Neural progenitor cell (in vitro differentiated cells): Measurements from ENCODE around the gene SIAE. TPM values are rescaled to one million over a fixed set of nuclear protein-coding genes. Genes with fewer than 3 reads are reported as not detected.
"Not testable (repeated sequence)": the region's sequence is repeated elsewhere in the genome, so short reads cannot be mapped to it uniquely, and the experiment has no call there.

Experiments used
- DNase-seq: peaks from one replicate; pipeline ENCODE4 v3.0.0-alpha.2; 2016; ENCODE audit warnings: low spot score
- H2AFZ ChIP-seq: fragments of 200-600 bp; sonication (generic); replicated peaks from 2 replicates; pipeline ENCODE4 v1.6.1; 2016; ENCODE audit warnings: antibody characterized with exemption
- H3F3A ChIP-seq: fragments of 200-600 bp; sonication (generic); 2 replicates; pipeline ENCODE4 v1.6.1; 2016; ENCODE audit warnings: antibody characterized with exemption, low read depth
- H3K27ac ChIP-seq: fragments of 200-600 bp; sonication (generic); 2 replicates; pipeline ENCODE4 v1.5.1; 2016; ENCODE audit warnings: mild to moderate bottlenecking
- H3K27me3 ChIP-seq: fragments of 200-600 bp; sonication (generic); 2 replicates; pipeline ENCODE4 v1.6.1; 2016; ENCODE audit warnings: mild to moderate bottlenecking, moderate library complexity
- H3K36me3 ChIP-seq: fragments of 200-600 bp; sonication (generic); 2 replicates; pipeline ENCODE4 v1.5.1; 2016
- H3K4me1 ChIP-seq: fragments of 200-600 bp; sonication (generic); 2 replicates; pipeline ENCODE4 v1.6.1; 2016; ENCODE audit warnings: mixed run types
- H3K4me2 ChIP-seq: fragments of 200-600 bp; sonication (generic); 2 replicates; pipeline ENCODE4 v1.6.1; 2016
- H3K4me3 ChIP-seq: fragments of 200-600 bp; sonication (generic); 2 replicates; pipeline ENCODE4 v1.5.1; 2016
- H3K79me2 ChIP-seq: fragments of 200-600 bp; sonication (generic); 2 replicates; pipeline ENCODE4 v1.6.1; 2016; ENCODE audit warnings: low read depth
- H3K9ac ChIP-seq: fragments of 200-600 bp; sonication (generic); 2 replicates; pipeline ENCODE4 v1.6.1; 2016
- H3K9me3 ChIP-seq: fragments of 200-600 bp; sonication (generic); 2 replicates; pipeline ENCODE4 v1.5.1; 2016; ENCODE audit warnings: low read depth
- H4K20me1 ChIP-seq: fragments of 200-600 bp; sonication (generic); 2 replicates; pipeline ENCODE4 v1.6.1; 2016; ENCODE audit warnings: low read depth
- H3K27ac Mint-ChIP-seq: 3 replicates; pipeline ENCODE4 v1.8.0; 2021; ENCODE audit warnings: mixed read lengths
- H3K27me3 Mint-ChIP-seq: 2 replicates; pipeline ENCODE4 v1.8.0; 2022; ENCODE audit warnings: low read depth, mild to moderate bottlenecking, inconsistent platforms, moderate library complexity, mixed read lengths; ENCODE audit not compliant: insufficient read depth
- H3K36me3 Mint-ChIP-seq: 3 replicates; pipeline ENCODE4 v1.8.0; 2021; ENCODE audit warnings: mixed read lengths
- H3K4me1 Mint-ChIP-seq: 3 replicates; pipeline ENCODE4 v1.8.0; 2021; ENCODE audit warnings: mixed read lengths
- H3K4me3 Mint-ChIP-seq: 3 replicates; pipeline ENCODE4 v1.8.0; 2021; ENCODE audit warnings: mild to moderate bottlenecking, moderate library complexity, mixed read lengths
- H3K9me3 Mint-ChIP-seq: 3 replicates; pipeline ENCODE4 v1.8.0; 2020; ENCODE audit warnings: mixed read lengths
- CTCF ChIP-seq: fragments of 200-600 bp; sonication (generic); IDR thresholded peaks from 2 replicates; pipeline ENCODE4 v1.5.1; 2017; ENCODE audit warnings: antibody characterized with exemption, mild to moderate bottlenecking
- EZH2 ChIP-seq: fragments of 200-600 bp; sonication (generic); IDR thresholded peaks from 2 replicates; pipeline ENCODE4 v1.6.1; 2017; ENCODE audit warnings: antibody characterized with exemption, mild to moderate bottlenecking, moderate library complexity
- EZH2phosphoT487 ChIP-seq: fragments of 200-600 bp; sonication (generic); IDR thresholded peaks from 2 replicates; pipeline ENCODE4 v1.6.1; 2017; ENCODE audit warnings: antibody characterized with exemption
- total RNA-seq: library from RNA; depleted of rRNA; stranded (reverse); fragments of >200 nt; gene quantifications from 2 replicates; pipeline ENCODE4 v1.2.3, GENCODE V29; 2015; ENCODE audit warnings: low replicate concordance

Gene SIAE
- total RNA-seq, 1 donor from 2014 or later = 3.6 TPM

GRCh38 chr11:124610295-124610694, 63.2 kb downstream of the SIAE start:
- Histone ChIP-seq H3K79me2 (no peaks in the 10 kb centered on the region), H2AFZ (no peak overlapping the region), H3K27me3 (no peaks in the 10 kb centered on the region), H3K9me3 (no peaks in the 10 kb centered on the region), H3K27ac (no peak overlapping the region), H3K4me1 (peaks cover 9% of the 10 kb centered on the region), H3K9ac (no peak overlapping the region), H3K36me3 (no peaks in the 10 kb centered on the region), H3K4me2 (no peak overlapping the region), H4K20me1 (no peaks in the 10 kb centered on the region), H3K4me3 (no peak overlapping the region), H3F3A (no peaks in the 10 kb centered on the region)
- no peak overlapping the region for H3K27ac Mint-ChIP-seq
- TF ChIP-seq EZH2 (no peak), EZH2phosphoT487 (no peak), CTCF (no peak)
- H3K36me3 Mint-ChIP-seq = no peaks in the 10 kb centered on the region
- no peaks in the 10 kb centered on the region for H3K27me3 Mint-ChIP-seq
- no peak overlapping the region for H3K4me3 Mint-ChIP-seq
- H3K4me1 Mint-ChIP-seq = peaks cover 10% of the 10 kb centered on the region
- H3K9me3 Mint-ChIP-seq = no peaks in the 10 kb centered on the region
- DNase-seq = no peak

- Histone ChIP-seq H2AFZ (no peak overlapping the region), H3K9me3 (no peaks in the 10 kb centered on the region), H3F3A (no peaks in the 10 kb centered on the region), H3K27ac (no peak overlapping the region), H3K79me2 (no peaks in the 10 kb centered on the region), H3K27me3 (no peaks in the 10 kb centered on the region), H3K9ac (peak overlapping the region; percentile 20), H3K36me3 (no peaks in the 10 kb centered on the region), H3K4me3 (no peak overlapping the region), H4K20me1 (no peaks in the 10 kb centered on the region), H3K4me1 (peaks cover 3% of the 10 kb centered on the region), H3K4me2 (no peak overlapping the region)
- Mint-ChIP-seq H3K4me1 (peaks cover 4% of the 10 kb centered on the region), H3K4me3 (no peak overlapping the region), H3K36me3 (no peaks in the 10 kb centered on the region), H3K27ac (no peak overlapping the region), H3K27me3 (no peaks in the 10 kb centered on the region), H3K9me3 (no peaks in the 10 kb centered on the region)
- TF ChIP-seq EZH2phosphoT487 (no peak), CTCF (no peak), EZH2 (no peak)
- no peak for DNase-seq
These were observed 65.4 kb downstream of the SIAE start for GRCh38 chr11:124608147-124608546.

- H3K36me3 ChIP-seq = no peaks in the 10 kb centered on the region
- no peaks in the 10 kb centered on the region for H3K36me3 Mint-ChIP-seq
These were observed 67.8 kb downstream of the SIAE start for GRCh38 chr11:124605719-124606118.

GRCh38 chr11:124602723-124603122, 70.8 kb downstream of the SIAE start:
- not testable (repeated sequence) for H3K4me2 ChIP-seq, H3K27ac ChIP-seq, H3K27me3 ChIP-seq, DNase-seq, H3K27ac Mint-ChIP-seq, H3K4me1 ChIP-seq, H3F3A ChIP-seq, H3K79me2 ChIP-seq, H3K36me3 Mint-ChIP-seq, H2AFZ ChIP-seq, H4K20me1 ChIP-seq, H3K27me3 Mint-ChIP-seq, H3K9me3 Mint-ChIP-seq, H3K4me3 Mint-ChIP-seq, H3K9ac ChIP-seq, H3K4me1 Mint-ChIP-seq, H3K9me3 ChIP-seq, H3K4me3 ChIP-seq, H3K36me3 ChIP-seq

More at GRCh38 chr11:124605719-124606118, 67.8 kb downstream of the SIAE start:
- H2AFZ ChIP-seq = no peak overlapping the region
- no peaks in the 10 kb centered on the region for H3K4me1 ChIP-seq
- Mint-ChIP-seq H3K4me1 (peaks cover 5% of the 10 kb centered on the region), H3K27ac (no peak overlapping the region), H3K4me3 (no peak overlapping the region), H3K27me3 (peaks cover 2% of the 10 kb centered on the region), H3K9me3 (no peaks in the 10 kb centered on the region)
- no peak overlapping the region for H3K4me2 ChIP-seq
- H3K9me3 ChIP-seq = no peaks in the 10 kb centered on the region
- no peaks in the 10 kb centered on the region for H3F3A ChIP-seq
- no peak for DNase-seq
- TF ChIP-seq CTCF (no peak), EZH2 (no peak), EZH2phosphoT487 (no peak)
- no peak overlapping the region for H3K4me3 ChIP-seq
- H3K27me3 ChIP-seq = no peaks in the 10 kb centered on the region
- H4K20me1 ChIP-seq = no peaks in the 10 kb centered on the region
- H3K79me2 ChIP-seq = no peaks in the 10 kb centered on the region
- H3K9ac ChIP-seq = no peak overlapping the region
- no peak overlapping the region for H3K27ac ChIP-seq
